Stromal cell of bone marrow (primary cell): ENCODE measurements around the gene SULF2.

ENCODE experiments used
- DNase-seq: peaks from one replicate; pipeline ENCODE4 v3.0.0-alpha.2; 2012; ENCODE audit warnings: low read depth

SULF2 gene

DNA sequence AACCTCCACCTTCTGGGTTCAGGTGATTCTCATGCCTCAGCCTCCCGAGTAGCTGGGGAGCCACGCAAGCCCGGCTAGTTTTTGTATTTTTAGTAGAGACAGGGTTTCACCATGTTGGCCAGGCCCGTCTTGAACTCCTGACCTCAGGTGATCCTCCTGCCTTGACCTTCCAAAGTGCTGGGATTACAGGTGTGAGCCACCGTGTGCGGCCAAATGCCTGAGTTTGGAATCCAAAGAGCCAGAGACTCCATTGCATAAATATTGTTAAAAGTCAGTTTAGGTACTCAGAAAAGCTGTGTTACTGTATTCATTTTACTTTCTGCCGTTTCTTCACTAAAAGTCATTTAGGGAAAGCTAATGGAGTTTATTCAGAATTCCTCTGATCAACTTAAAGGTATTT is 137.3 kb downstream of the SULF2 start:
- DNase-seq: no peak

DNA sequence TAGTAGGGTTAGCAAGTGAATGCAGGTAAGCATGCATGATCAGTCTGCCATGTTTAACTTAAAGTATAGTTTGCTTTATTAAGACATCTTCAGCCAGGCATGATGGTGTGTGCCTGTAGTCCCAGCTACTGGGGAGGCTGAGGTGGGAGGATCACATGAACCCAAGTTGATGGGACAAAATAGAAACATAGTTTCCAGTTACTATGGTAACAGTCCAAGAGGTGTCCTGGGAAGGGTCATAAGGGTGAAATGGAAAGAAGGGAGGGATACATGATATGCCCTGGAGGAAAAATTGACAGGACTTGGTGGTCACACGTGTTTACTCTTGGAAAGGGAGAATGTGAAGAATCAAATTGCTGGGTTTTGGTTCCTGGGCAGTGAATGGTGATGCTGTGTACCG is 139.6 kb downstream of the SULF2 start:
- DNase-seq: no peak

DNA sequence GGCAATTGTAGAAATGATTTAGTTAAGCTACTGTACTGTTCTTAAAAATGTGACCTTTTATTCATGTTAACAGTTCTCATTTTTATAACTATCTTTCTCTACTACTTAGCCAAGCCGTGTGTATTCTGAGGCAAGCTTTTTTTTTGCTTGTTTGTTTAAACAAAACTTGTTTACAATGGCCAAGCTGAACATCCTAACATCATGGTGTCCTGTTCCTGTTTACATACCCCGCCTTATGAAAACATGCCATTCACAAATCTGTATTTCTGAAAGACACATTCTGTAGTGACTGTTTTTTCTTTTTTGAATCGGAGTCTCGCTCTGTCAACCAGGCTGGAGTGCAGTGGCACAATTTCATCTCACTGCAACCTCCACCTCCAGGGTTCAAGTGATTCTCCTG is 142.7 kb downstream of the SULF2 start:
- DNase-seq: no peak

DNA sequence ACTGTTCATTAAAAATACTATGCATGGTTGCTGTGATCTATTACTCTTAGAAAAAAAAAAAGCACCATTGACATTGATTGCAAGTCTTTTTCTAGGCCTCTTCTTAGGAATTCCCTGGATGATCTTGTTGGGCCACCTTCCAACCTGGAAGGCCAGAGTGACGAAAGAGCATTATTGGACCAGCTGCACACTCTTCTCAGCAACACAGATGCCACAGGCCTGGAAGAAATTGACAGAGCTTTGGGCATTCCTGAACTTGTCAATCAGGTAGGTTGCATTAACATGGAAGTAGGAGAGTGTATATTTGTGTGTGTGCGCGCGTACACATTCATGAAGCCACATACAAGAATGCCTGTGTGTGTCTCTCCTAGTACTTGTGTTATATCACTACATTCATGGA is 143.2 kb downstream of the SULF2 start:
- DNase-seq: no peak

DNA sequence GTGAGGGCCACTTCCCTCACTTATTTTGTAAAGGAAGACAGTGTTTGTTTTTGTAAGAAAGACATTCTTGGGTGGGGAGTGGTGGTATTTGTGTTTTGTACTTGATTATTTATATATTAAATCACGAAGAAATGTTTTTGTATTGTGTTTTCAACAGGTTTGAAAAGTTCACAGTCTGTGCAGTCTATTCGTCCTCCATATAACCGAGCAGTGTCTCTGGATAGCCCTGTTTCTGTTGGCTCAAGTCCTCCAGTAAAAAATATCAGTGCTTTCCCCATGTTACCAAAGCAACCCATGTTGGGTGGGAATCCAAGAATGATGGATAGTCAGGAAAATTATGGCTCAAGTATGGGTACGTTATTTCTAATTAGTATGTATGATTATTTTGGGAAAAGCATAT is 146.4 kb downstream of the SULF2 start:
- DNase-seq: no peak

DNA sequence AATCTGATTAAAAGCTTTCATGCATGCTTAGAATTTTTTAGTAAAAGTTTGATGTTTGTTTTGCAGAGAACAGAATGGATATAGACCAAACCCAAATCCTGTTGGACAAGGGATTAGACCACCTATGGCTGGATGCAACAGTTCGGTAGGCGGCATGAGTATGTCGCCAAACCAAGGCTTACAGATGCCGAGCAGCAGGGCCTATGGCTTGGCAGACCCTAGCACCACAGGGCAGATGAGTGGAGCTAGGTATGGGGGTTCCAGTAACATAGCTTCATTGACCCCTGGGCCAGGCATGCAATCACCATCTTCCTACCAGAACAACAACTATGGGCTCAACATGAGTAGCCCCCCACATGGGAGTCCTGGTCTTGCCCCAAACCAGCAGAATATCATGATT is 150.0 kb downstream of the SULF2 start:
- DNase-seq: no peak

DNA sequence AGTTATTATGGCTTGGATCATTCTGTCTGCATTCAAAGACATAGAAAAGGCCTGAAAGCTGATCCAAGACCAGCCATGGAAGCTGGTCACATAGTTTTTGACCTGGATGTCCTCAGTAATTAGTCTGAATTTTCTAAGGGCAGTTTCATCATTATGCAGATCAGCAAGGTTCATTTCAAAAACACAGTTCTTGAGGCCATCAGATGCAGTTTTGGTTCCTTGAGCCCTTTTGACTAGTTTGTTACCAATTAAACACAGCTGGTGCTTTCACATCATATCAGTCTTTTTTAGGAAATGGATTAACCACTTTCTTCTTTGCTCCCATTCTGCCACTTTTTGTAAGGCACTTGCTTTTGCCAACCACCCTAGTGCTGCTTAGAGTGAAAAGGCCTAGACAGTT is 154.2 kb downstream of the SULF2 start:
- DNase-seq: no peak

DNA sequence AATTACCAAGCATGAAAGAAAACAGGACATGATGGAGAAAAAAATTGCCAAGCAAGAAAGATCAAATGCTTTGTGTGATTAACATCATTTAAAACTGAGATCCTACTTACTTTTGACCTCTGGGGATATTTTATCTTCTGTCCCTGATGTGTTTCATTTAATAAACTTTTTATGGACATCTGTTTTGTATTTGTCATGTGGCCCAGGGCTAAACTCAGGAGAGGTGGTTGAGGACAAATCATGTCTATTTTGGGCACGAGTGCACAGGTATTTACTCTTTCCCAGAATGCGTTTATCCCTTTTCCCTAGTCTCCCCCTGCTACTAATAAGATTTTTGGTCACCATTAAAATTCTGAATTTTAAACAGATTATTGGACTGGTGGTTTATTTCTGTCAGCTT is 155.4 kb downstream of the SULF2 start:
- no peak for DNase-seq

DNA sequence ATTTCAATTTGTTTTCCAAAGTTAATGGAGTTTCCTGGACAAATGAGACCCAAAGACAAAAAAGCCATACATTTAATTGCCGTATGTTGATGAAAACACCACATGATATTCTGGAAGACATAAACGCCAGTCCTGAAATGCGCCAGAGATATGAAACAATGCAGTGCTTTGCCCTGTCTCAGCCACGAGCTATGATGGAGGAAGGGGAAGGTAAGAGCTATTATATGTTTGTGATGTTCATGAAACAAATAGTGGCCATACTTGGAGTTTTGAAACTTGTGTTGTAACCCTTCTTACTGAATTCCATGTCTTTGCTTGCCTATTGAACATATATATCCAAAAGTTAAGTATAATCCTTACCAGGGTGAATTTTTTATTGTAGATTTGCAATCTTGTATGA is 157.7 kb downstream of the SULF2 start:
- DNase-seq: no peak

DNA sequence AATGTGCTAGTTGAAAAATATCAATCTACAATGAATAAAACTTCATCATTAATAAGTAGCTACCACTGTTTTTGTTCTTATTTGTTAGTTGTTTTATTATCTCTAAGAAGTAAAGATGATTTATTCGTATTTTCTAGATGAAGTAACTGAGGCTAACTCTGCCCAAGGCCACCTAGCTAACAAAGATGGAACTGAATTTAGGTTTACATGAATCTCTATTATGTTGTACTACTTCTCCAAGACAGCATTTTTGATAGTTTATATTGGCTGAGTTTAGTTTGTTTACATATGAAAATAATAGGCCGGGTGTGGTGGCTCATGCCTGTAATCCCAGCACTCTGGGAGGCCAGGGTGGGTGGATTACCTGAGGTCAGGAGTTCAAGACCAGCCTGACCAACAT is 162.1 kb downstream of the SULF2 start:
- no peak for DNase-seq

DNA sequence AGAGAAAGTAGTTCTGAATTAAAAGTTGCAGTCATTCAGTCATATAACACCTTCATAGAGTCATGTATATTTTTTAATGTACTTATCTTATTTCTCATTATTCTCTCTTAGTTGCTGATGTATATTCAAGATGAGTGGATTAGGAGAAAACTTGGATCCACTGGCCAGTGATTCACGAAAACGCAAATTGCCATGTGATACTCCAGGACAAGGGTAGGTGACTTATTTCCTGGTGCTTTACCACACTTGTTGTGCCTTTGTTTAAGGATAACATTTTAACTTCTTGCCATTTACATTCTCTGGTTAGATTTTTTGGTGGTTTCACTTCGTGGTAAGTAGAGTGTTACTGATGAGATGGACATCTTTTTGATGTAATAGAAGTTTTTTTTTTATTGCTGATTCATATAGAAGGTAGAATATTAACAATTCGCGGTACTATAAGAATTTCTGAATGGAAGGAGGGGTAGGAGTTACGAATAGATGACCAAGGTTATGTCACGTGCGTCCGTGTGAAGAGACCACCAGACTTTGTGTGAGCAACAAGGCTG is 163.1 kb downstream of the SULF2 start:
- DNase-seq: no peak

DNA sequence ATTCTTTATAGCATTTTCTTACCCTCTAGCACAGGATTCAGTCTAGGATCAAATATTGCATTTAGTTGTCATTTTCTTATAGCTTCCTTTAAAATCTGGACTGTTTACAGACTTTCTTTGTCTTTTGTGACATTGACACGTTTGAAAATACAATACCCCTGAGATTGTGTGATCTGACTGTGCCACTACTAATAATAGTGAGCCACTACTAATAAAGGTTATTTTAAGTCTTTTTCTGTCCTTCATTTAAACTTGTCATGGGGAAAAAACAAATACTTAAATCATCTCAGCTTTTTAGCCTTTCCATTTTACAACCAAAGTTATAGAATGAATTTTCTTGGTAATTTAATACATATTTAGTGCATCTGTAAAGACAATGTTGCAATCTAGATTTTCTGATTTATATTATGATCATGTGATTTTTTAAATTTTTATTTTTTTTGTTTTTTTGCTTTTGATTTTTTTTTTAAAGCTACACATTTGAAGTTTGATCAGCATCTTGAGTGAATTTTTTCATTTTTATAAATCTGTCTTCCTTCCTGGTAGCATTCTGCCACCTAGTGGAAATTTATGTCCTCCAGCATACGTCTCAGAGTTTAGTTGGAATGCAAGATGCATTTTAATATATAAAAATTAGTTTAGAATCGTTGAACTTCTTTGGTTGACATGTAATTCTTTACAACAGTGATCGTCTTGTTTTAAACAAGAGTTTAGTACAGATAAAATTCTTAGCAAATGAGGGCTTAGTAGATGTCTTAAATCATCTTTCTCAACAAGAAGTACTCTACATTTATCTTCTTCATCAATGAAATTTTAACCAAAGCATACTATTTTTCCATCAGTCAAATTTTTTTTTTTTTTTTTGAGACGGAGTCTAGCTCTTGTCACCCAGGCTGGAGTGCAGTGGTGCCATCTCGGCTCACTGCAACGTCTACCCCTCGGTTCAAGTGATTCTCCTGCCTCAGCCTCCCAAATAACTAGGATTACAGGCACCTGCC is 164.2 kb downstream of the SULF2 start:
- DNase-seq: peak; percentile 58

DNA sequence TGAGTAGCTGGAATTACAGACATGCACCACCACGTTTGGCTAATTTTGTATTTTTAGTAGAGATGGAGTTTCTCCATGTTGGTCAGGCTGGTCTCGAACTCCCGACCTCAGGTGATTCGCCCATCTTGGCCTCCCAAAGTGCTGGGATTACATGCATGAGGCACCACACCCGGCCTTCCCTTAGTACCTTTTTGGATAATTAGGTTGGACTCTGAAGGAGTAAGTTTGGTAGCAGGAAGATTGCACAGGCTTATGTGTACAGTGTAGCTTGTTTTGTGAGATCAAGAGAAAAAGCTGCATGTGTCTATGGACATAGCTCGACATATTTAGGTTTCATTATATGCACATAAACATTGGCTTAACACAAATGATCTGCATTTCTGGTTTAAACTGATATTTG is 166.8 kb downstream of the SULF2 start:
- no peak for DNase-seq

DNA sequence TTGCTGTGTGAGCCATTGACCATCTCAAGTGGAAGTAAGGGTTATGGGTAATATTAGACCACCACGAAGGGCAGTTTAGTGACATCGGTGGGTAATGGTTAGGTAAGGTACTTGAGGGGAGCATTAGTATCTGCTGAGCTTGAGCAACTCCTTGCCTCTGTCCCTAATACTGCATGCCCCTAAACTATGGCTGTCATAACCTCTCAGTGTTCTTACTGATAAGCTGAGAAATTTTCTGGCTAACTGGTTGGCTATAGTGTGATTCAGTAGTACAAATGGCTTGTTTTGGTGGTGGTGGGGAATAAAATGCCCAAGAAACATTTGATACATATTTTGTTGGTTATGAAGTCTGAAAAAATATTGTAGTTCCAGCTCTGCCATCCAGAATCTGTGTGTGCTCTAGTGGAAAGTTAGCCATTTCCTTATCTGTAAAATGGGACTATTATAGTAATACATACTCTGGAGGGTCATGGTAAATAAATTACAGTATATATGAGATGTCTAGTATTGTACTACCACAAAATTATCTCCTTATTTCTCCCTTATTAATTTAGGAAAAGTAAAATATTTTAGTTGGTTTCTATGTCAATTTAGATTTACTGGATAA is 170.5 kb downstream of the SULF2 start:
- no peak for DNase-seq

DNA sequence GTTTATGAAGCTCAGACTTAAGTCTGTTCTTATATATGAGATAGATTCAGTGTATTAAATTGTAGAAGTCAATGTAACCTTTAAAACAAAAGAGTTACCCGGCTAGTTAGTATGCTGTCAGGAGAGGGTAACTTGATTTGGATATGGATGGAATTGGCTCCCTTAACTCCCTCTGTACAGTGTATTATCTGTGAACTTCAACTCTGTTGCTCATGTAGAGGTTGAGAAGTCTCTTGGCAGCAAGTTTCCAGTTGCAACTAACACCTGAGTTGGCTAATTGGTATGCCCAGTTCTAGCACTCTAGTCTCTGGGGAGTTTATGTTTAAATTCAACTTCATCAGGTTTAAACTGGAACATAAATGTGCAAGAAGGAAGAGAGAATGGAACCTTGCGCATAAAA is 172.6 kb downstream of the SULF2 start:
- no peak for DNase-seq

DNA sequence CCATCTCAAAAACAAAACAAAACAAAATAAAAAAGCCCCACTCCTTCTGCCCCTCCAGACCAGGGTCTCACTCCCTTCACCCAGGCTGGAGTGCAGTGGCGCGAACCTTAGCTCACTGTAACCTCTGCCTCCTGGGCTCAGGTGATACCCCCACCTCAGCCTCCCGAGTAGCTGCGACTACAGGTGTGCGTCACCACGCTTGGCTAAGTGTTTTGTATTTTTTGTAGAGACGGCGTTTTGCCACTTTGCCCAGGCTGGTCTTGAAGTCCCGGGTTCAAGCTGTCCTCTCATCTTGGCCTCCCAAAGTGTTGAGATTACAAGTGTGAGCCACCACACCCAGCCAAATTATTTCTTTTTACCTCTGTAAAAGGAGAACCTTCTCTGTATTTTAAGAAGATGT is 173.5 kb downstream of the SULF2 start:
- no peak for DNase-seq

DNA sequence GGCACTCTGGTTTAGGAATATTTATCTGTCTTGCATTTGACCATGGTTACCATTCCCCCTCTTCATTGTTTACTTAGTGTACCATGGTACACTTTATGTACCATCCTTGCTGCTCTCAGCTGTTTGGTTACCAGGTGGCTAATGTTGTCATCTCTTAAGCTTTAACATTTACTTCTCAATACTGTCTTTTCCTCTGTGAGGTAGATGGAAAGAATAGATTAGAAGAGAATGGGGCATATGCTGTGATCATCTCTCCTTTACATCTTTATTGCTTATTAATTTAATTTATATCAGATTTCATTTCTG is 174.4 kb downstream of the SULF2 start:
- DNase-seq: no peak

DNA sequence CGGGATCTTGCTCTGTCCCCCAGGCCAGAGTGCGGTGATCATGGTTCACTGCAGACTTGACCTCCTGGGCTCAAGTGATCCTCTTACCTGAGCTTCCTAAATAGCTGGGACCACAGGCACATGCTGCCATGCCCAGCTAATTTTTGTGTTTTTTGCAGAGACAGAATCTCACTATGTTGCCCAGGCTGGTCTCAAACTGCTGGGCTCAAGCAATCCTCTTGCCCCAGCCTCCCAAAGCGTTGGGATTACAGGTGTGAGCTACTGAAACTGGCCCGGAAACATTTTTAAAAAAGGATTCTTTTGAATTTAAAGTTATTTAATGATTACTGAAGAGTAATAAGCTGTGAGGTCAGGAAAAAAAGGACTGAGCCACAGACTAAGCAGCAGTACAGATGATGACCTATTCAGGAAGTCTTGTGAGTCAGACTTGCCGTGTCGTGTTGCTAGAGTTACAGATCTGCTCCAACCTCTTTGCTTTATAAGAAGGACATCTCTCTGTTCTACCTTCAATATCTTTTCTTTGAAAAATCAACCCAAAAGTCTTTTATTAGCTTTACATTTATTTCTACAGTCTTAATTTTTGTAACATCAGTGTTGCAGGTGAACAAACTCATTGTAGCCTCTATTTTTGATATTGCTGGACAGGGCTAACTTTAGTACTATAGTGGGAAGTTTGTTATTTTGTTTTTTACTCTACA is 174.9 kb downstream of the SULF2 start:
- DNase-seq: peak; percentile 89

DNA sequence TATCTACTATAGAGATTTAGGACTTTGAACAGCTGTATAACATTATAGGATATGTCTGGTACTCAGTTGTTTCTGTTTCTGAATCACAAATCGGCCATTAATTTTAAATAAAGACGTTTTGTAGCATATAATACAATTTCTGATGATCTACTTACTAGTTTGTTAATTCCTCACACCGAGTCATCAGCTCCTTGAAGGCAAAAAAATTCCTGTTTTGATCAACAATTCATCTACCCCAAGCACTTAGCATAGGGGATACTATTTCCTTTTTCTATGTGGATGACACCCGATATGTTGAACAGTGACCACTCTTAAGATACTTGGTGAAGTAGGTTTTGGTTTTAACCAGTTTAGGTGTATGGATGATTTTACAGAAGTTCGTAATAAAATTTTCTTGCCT is 176.3 kb downstream of the SULF2 start:
- DNase-seq: no peak
